Fibroblast of villous mesenchyme (primary cell): ENCODE results near the gene LGALSL. TPM values are rescaled to one million over a fixed set of nuclear protein-coding genes. Genes with fewer than 3 reads are reported as not detected.

Source experiments
- DNase-seq: peaks from one replicate; pipeline ENCODE4 v3.0.0-alpha.2; 2010; ENCODE audit warnings: low read depth
- H3K4me3 ChIP-seq: 2 replicates; pipeline ENCODE4 v1.5.1; 2011; ENCODE audit warnings: low read depth, mild to moderate bottlenecking, low read length
- total RNA-seq: library from RNA; depleted of rRNA; stranded (reverse); fragments of >200 nt; gene quantifications from 2 replicates; pipeline ENCODE4 v1.2.3, GENCODE V29; 2012
- TF ChIP-seq, protein P1 (sequence below): IDR thresholded peaks from 2 replicates; pipeline ENCODE4 v1.5.1; 2012; ENCODE audit warnings: low read depth, mild to moderate bottlenecking, low read length; ENCODE audit not compliant: insufficient read depth

Gene LGALSL
- total RNA-seq, 1 donor, result 6.5 TPM

DNA sequence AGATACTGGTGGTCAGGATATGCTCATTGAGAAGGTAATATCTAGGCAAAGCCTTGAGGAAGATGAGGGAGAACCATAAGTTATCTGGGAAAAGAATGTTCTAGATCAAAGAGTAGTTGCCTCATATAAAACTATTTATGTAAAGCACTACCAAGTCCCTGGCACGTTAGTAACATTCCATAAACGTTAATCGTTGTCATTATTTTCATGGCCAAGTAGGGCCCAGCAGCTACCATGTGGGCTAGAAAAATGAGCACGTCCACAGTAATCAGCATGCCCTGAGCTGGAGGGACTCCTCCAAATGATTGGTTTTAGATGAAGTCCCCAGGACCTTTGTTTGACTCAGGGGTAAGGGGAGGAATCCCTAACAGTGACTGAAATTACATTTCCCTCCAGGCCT, 37.5 kb downstream of the LGALSL start:
- TF ChIP-seq, protein P1, sequence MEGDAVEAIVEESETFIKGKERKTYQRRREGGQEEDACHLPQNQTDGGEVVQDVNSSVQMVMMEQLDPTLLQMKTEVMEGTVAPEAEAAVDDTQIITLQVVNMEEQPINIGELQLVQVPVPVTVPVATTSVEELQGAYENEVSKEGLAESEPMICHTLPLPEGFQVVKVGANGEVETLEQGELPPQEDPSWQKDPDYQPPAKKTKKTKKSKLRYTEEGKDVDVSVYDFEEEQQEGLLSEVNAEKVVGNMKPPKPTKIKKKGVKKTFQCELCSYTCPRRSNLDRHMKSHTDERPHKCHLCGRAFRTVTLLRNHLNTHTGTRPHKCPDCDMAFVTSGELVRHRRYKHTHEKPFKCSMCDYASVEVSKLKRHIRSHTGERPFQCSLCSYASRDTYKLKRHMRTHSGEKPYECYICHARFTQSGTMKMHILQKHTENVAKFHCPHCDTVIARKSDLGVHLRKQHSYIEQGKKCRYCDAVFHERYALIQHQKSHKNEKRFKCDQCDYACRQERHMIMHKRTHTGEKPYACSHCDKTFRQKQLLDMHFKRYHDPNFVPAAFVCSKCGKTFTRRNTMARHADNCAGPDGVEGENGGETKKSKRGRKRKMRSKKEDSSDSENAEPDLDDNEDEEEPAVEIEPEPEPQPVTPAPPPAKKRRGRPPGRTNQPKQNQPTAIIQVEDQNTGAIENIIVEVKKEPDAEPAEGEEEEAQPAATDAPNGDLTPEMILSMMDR, result no peak
- DNase-seq, result no peak
- no peak overlapping the region for H3K4me3 ChIP-seq

DNA sequence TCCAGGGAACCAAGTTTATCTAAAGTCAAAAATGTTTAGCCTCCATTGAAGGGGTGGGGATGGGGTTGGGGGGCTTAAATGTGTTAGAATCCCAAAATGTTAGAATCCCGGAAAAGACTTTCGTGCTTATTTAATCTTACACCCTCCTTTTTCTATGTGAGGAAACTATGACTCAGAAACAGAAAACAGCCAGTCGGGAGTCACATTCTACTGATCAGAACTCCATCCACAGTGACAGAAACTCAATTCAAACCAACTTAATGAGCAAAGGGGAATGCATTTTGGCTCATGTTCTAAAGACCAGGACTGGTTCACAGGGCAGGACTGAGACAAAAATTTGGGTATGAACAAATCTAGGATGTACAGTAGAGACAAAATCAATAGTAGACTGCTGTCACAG, 38.3 kb downstream of the LGALSL start:
- no peak for DNase-seq
- TF ChIP-seq, protein P1, result no peak
- no peak overlapping the region for H3K4me3 ChIP-seq

DNA sequence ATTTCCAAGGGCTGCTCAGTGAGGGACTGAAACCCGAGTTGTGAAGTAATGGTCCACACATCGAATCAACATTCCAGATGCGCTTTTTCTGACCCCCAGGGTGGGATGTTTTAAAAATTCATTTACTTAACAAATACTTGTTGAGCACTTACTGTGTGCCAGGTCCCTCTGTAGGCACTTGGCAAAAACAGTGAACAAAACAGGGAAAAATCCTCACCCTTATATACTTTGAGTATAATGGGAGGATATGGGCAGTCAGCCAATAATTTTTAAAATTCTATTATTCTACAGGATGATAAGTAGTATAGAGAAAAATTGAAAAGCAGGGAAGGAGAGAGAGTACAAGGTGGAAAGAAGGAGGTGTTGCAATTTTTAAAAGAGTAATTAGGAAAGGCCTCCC, 38.9 kb downstream of the LGALSL start:
- no peak for DNase-seq
- H3K4me3 ChIP-seq, result no peak overlapping the region
- TF ChIP-seq, protein P1, result no peak

DNA sequence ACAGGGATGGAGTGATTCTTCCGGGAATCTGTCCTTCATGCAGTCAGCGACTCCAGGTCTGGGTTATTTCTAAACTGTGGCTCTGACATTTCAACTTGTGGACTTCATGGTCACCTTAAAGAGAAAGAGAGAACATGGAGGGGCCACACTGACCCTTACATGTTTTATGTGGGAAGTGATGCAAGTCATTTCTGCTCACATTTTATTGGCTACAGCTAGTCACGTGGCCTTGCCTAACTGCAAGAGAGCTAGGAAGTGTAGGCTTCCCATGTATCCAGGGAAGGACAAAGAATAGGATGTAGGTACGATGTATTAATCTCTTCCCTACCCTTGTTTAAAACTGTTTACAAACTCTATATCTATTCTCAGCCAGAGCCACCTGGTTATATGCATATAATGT, 39.8 kb downstream of the LGALSL start:
- no peak overlapping the region for H3K4me3 ChIP-seq
- TF ChIP-seq, protein P1, result no peak
- peak; percentile 8 for DNase-seq

DNA sequence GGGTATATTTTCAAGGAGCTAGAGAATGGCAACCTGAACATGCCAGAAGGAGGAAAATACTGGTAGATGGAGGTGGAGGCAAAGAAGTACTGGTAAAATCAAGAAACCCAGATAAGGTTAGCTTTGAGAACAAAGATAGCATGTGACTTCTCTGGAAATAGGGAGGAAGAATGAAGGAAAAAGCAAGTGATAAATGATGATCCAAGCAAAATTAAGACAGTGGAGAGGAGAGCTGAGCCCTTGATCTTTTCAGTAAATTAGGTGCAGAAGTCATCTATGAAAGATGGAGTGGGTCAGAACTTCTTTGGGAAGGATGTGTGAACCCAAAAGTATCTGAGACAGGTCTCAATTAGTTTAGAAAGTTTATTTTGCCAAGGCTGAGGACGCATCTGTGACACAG, 44.5 kb downstream of the LGALSL start:
- no peak for DNase-seq
- H3K4me3 ChIP-seq, result no peak overlapping the region
- TF ChIP-seq, protein P1, result no peak

DNA sequence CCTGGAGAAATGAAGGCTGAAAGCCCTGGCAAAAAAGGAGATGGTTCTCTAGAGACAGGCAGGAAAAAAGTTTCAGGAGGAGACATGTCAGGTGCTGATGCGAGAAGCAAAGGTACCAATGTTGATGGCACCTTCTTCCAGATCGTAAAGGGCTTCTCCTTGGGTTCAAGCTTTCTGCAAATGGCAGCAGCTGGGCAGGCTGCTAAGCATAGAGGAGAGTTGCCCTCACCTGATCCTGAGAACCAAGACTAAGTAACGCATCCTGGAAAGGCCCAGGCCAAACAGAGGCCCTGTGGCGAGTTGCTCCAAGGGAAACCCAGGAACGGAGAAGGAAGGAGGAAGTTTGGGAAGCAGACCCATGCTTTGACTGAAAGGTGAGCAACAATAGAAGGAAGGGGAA, 46.6 kb downstream of the LGALSL start:
- TF ChIP-seq, protein P1, result no peak

DNA sequence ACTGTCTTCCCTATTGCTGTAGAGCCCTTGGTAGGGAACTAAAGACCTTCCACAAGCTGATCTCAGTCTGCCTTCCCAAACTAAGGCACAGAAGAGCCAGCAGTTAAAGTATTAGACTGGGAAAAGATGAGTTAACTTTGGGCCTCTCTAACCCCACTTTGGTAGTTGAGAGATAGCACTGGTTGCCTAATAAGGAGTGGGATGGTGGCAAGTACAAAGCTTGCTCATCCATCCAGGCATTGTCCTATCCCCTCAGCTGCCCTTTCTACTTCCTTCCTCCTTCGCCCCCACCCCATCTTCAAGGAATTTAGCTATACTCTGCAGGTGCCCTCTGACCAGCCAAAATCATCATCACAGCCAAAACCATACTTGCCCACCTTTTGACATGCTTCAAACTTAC, 48.0 kb downstream of the LGALSL start:
- no peak for DNase-seq
- TF ChIP-seq, protein P1, result no peak
- H3K4me3 ChIP-seq, result no peak overlapping the region

More for the DNA sequence above, 46.6 kb downstream of the LGALSL start:
- no peak for DNase-seq
- H3K4me3 ChIP-seq, result no peak overlapping the region
